Upper lobe of left lung (tissue), 6 donors: Measurements from ENCODE around the gene EGFL7. TPM values are rescaled to one million over a fixed set of nuclear protein-coding genes. Genes with fewer than 3 reads are reported as not detected.

ENCODE experiments used
- ATAC-seq, 2 donors: fragments of 200-7000 bp; cut with Tn5 transposase; one replicate each; pipeline ENCODE4 v1.9.1; 2022; ENCODE audit warnings: mild to moderate bottlenecking in 2 of 2, moderate library complexity in 2 of 2; ENCODE audit not compliant: low FRiP score in 2 of 2
- DNase-seq, 2 donors: peaks; one replicate each; pipeline ENCODE4 v3.0.0-alpha.2; 2019 to 2020
- H3K27ac ChIP-seq, 4 donors: fragments of 200-600 bp; sonication (generic); one replicate each; pipeline ENCODE4 v1.5.1; 2016 to 2019
- H3K27me3 ChIP-seq, 4 donors: fragments of 200-600 bp; sonication (generic); one replicate each; pipeline ENCODE4 v1.5.1; 2017 to 2019
- H3K36me3 ChIP-seq, 4 donors: fragments of 200-600 bp; sonication (generic); one replicate each; pipeline ENCODE4 v1.5.1; 2016 to 2019
- H3K4me1 ChIP-seq, 4 donors: fragments of 200-600 bp; sonication (generic); one replicate each; pipeline ENCODE4 v1.5.1; 2018 to 2019
- H3K4me3 ChIP-seq, 4 donors: fragments of 200-600 bp; sonication (generic); one replicate each; pipeline ENCODE4 v1.5.1; 2017 to 2019; ENCODE audit warnings: mild to moderate bottlenecking in 2 of 4, moderate library complexity in 1 of 4
- H3K9me3 ChIP-seq, 4 donors: fragments of 200-600 bp; sonication (generic); one replicate each; pipeline ENCODE4 v1.5.1; 2018 to 2019
- CTCF ChIP-seq, 6 experiments: fragments of 450-650 bp in 4 of 6; fragments of 200-600 bp in 2 of 6; sonication (generic) in 2 of 6; IDR thresholded peaks; one replicate each; pipeline ENCODE4 v1.5.1; 2016 to 2019; ENCODE audit warnings: antibody characterized with exemption in 6 of 6
- EP300 ChIP-seq, 4 donors: sonication (generic); formaldehyde crosslinking; IDR thresholded peaks; one replicate each; pipeline ENCODE4 v1.5.1; 2017; ENCODE audit warnings: antibody characterized with exemption in 4 of 4, control low read depth in 2 of 4
- POLR2A ChIP-seq, 4 donors: fragments of 450-650 bp; IDR thresholded peaks; one replicate each; pipeline ENCODE4 v1.5.1; 2016 to 2017; ENCODE audit warnings: antibody characterized with exemption in 4 of 4, mild to moderate bottlenecking in 2 of 4
- POLR2AphosphoS5 ChIP-seq, 2 donors: sonication (generic); formaldehyde crosslinking; IDR thresholded peaks; one replicate each; pipeline ENCODE4 v1.5.1; 2017; ENCODE audit warnings: antibody characterized with exemption in 2 of 2
- WGBS, 2 donors: methylation state at CpG; one replicate each; pipeline ENCODE4 v1.1.5; 2017 to 2018; 5-methylcytosine and 5-hydroxymethylcytosine counted together
- total RNA-seq, 6 donors: library from RNA; depleted of rRNA in 4 of 6; stranded (reverse); fragments of >200 nt in 4 of 6; gene quantifications; one replicate each; pipeline versions ENCODE4 v1.1.0 to v1.2.1, GENCODE V29; 2016 to 2021
- donor health status: DM: no; HTN: no; CAD: no; lungs with moderate emphysema.
- donor health status: DM: no; HTN: yes; CAD: no; lungs with severe emphysema.

Gene EGFL7
- total RNA-seq, 6 donors from 2014 or later = 77.9 to 321 (median 165) TPM

GRCh38 chr9:136675477-136676296, 13.0 kb downstream of the EGFL7 start:
- ATAC-seq = no peak
- Histone ChIP-seq H3K27me3 (no peaks in the 10 kb centered on the region), H3K27ac (peak overlapping the region; percentile 13 to 91 (median 81)), H3K4me3 (no peak overlapping the region), H3K4me1 (peaks cover 38 to 76% (median 47%) of the 10 kb centered on the region in 4 donors), H3K36me3 (peaks cover 0 to 62% (median 36%) of the 10 kb centered on the region in 4 donors), H3K9me3 (no peaks in the 10 kb centered on the region)
- DNase-seq = peak; percentile 56 to 81
- peak in 1 of 2 donors; percentile 68 for TF ChIP-seq POLR2AphosphoS5 (IDR thresholded peaks at IDR 0.05)
- no peak for TF ChIP-seq EP300 (IDR thresholded peaks at IDR 0.05)
- TF ChIP-seq CTCF (IDR thresholded peaks at IDR 0.05) = no peak
- TF ChIP-seq POLR2A (IDR thresholded peaks at IDR 0.05) = no peak
- 62 to 74% methylated on average over 11 to 14 of the region's 16 CpGs for WGBS, 2 donors

GRCh38 chr9:136676297-136676794, 13.6 kb downstream of the EGFL7 start:
- TF ChIP-seq POLR2A (IDR thresholded peaks at IDR 0.05) (no peak), CTCF (IDR thresholded peaks at IDR 0.05) (no peak), EP300 (IDR thresholded peaks at IDR 0.05) (no peak), POLR2AphosphoS5 (IDR thresholded peaks at IDR 0.05) (peak in 1 of 2 donors; percentile 53)
- Histone ChIP-seq H3K4me1 (peaks cover 36 to 70% (median 45%) of the 10 kb centered on the region in 4 donors), H3K36me3 (peaks cover 0 to 58% (median 36%) of the 10 kb centered on the region in 4 donors), H3K27ac (peak overlapping the region in 3 of 4 donors; percentile 13 to 91 (median 78)), H3K27me3 (no peaks in the 10 kb centered on the region), H3K9me3 (no peaks in the 10 kb centered on the region), H3K4me3 (no peak overlapping the region)
- no peak for ATAC-seq
- WGBS, 2 donors = 90 to 96% methylated on average over 7 to 13 of the region's 13 CpGs
- peak in 1 of 2 donors; percentile 74 for DNase-seq

DNA sequence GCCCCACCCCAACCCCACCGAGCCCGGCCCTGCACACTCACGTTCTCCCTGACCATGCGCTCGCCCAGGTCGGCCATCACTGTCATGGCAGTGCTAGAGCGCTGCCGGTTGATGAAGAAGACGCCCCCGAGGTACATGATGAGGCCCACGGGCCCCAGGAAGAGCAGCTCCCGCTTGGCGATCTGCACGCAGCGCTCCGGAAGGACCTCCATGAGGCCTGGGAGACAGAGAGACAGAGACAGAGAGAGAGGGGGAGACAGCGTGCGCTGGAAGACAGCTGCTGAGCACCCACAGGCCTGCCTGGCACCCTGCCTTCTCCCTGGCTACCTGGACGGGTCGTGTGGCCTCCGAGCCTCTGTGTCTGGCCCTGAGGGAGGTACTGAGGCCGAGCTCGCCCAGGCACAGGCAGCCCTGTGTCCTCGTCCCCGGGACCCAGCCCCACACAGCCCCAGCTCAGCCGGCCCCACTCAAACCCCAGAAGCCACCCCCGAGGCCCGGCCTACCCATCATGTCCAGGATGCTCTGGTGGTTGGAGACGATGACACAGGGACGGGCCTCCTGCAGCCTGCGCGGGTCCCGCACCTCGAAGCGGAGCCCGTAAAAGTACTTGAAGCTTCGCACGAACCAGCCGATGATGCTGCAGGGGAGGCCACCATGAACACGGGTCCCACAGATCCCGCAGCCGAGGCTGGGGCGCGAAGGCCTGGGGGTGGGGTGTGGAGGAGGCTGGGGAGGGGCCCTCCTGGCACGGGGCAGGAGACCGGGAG, 14.4 kb downstream of the EGFL7 start:
- no peaks in the 10 kb centered on the region for H3K27me3 ChIP-seq
- no peaks in the 10 kb centered on the region for H3K9me3 ChIP-seq
- peak overlapping the region in 1 of 4 donors; percentile 24 for H3K27ac ChIP-seq
- peaks cover 0 to 51% (median 35%) of the 10 kb centered on the region in 4 donors for H3K36me3 ChIP-seq
- WGBS, 2 donors = 93 to 96% methylated on average over 18 to 45 of the region's 46 CpGs
- DNase-seq = peak in 1 of 2 donors; percentile 74
- no peak for ATAC-seq
- H3K4me1 ChIP-seq = peaks cover 32 to 62% (median 37%) of the 10 kb centered on the region in 4 donors
- H3K4me3 ChIP-seq = no peak overlapping the region
- TF ChIP-seq POLR2AphosphoS5 (IDR thresholded peaks at IDR 0.05) = peak in 1 of 2 donors; percentile 50
- TF ChIP-seq CTCF (IDR thresholded peaks at IDR 0.05) = no peak

DNA sequence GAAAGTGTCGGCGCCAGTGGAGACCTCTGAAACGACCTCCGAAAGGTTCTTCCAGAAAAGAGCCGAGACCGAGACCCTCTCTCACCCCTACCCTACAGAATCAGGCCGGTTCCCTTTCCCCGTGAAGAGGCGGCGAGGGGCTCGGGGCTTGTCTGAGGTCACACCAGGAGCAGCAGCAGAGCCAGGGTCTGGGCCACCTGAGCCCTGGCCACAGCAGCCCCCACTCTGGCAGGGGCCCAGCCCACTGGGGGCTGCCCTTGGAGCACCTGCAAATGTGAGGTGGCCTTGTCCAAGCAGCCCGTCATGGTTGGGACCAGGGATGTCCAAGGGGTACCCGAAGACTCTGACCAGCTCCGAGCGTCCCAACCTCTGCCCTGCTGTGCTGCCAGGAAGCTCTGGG, 15.3 kb downstream of the EGFL7 start:
- Histone ChIP-seq H3K27me3 (no peaks in the 10 kb centered on the region), H3K9me3 (no peaks in the 10 kb centered on the region), H3K4me1 (peaks cover 32 to 58% (median 35%) of the 10 kb centered on the region in 4 donors), H3K4me3 (no peak overlapping the region), H3K27ac (peak overlapping the region in 2 of 4 donors; percentile 75 to 80), H3K36me3 (peaks cover 0 to 41% (median 27%) of the 10 kb centered on the region in 4 donors)
- peak in 1 of 2 donors; percentile 75 for DNase-seq
- no peak for TF ChIP-seq POLR2A (IDR thresholded peaks at IDR 0.05)
- TF ChIP-seq CTCF (IDR thresholded peaks at IDR 0.05) = no peak
- no peak for TF ChIP-seq EP300 (IDR thresholded peaks at IDR 0.05)
- no peak for TF ChIP-seq POLR2AphosphoS5 (IDR thresholded peaks at IDR 0.05)
- WGBS, 2 donors = 90% methylated on average over 13 of the region's 15 CpGs; no CpG with 5 or more reads in 1 of the 2 donors
- ATAC-seq = no peak
